Ramos (cell line): ENCODE data around the gene RNF4.
"Not testable (repeated sequence)": the region's sequence is repeated elsewhere in the genome, so short reads cannot be mapped to it uniquely, and the experiment has no call there.

Source experiments
- in situ Hi-C: fragments of 300-500 bp; cut with MboI; formaldehyde crosslinking; loops from one replicate; pipeline ENCODE4 v1.14.3; 2022; ENCODE audit warnings: low sequenced_read_pairs; ENCODE audit not compliant: unreplicated experiment

Gene RNF4

DNA sequence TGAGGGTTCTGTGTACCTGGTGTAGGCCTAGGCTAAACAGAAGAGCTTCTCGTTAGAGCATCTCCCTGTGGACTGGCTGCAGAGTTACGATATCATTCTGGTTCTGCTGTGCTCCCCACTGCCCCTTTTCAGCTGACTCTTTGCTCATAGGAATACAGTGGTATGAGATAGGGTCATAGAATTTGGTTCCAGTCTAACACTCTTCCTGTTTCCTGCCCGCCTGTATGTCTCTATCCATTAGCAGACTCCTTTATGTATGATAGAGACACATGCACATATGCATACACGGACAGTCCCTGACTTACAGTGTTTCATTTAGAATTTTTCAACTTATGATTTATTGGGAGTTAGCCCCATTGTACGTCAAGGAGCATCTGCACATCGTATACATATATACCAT, 15.3 kb downstream of the RNF4 start:
- in situ Hi-C loops, result no loop called here

DNA sequence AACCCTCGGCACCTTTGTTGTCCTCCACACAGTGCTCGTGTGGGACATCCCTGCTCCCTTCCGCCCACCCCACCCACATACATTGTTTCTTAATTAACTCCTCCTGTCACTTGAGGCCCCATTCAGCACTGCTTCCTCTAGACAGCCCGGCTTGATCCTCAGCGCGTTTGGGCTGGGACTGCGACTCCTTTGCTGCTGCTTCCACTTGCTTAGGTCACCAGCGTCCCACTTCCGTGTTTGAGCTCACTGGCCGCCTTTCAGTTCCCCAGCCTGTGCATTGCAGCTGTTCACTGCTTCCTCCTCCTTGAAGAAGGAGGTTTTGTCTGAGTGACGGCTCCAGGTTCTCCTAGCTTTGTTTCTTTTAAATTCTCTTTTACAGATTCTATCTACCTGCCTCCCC, 16.1 kb downstream of the RNF4 start:
- in situ Hi-C loops, result no loop called here

DNA sequence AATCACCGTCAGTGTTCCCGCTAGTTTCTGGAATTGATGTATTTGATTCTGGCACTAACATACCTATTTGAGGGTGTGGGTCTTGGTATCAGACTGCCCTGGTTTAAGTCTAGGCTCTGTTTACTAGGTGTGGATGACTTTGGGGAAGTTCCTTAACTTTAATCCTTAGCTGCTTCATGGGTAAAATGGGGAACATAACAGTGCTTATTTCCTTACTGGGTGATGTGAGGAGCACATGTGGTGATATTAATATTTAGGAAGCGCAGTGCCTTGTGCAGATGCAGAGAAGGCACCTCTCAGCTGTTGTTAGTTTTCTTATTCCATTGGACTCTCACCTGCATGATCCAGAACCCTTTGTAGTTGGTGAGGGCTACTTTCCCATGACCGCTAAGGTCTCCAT, 17.1 kb downstream of the RNF4 start:
- in situ Hi-C loops, result no loop called here

DNA sequence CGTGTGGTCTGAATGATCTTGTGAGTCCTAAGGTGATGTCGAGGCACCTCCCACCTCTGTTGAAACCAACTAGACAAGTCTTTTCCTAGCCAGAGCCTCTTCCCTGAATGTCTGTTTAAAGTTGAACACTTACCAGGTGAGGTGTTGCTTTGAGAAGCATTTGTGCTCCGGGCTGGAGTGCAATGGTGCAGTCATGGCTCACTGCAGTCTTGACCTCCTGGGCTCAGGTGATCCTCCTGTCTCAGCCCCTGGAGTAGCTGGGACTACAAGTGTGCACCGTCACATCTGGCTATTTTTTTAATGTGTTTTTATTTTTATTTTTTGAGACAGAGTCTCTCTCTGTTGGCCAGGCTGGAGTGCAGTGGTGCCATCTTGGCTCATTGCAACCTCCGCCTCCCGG, 18.1 kb downstream of the RNF4 start:
- in situ Hi-C loops, result no loop called here

DNA sequence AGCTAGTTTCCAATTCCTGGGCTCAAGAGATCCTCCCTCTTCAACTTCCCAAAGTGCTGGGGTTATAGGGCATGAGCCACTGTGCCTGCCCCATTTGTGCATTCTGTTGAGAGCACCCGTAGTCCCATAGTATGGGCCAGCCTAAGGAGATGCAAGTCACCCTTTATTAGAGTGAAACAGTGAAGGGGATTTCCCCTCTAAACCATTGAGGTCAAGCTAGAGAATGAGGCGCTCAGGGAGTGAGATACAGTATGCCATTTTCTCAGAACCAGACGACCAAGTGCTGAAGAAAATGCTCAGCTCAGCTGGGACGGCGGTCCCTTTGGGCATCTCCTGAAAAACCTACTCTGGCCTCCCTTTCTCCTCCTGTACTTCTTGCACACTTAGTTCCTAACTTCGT, 18.7 kb downstream of the RNF4 start:
- in situ Hi-C loops, result no loop called here

DNA sequence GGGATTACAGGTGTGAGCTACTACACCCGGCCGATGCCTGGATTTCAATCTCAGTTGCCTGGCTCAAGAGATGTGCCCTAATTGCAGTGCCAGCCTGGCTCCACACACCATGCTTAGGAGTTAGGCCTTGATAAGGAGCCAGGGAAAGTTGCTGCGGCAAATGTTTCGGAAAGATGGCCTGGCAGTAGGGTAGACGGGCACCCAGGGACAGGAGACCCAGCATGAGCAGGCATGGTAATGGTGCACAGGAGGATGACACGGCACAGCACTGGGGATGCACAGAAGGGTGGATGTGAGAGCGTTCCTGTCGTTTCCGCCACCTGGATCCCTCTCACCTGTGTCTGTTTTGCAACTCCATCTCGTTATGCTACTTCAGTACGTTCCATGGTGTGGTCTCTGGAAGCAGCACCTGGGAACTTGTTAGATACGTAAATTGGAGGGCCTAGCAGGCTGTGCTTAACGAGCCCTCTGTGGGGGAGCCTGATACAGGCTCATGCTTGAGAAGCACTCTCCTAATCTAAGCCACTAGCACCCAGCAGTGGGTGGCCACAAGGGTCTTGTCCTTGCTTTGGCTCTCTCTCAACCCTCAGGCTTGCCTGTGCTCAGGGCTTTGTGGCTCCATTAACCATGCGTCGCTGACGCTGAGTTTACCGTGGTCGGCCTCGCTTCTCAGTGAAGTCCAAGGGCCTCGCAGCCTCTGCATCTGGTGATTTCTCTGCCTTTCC, 20.3 kb downstream of the RNF4 start:
- in situ Hi-C loops, result no loop called here

DNA sequence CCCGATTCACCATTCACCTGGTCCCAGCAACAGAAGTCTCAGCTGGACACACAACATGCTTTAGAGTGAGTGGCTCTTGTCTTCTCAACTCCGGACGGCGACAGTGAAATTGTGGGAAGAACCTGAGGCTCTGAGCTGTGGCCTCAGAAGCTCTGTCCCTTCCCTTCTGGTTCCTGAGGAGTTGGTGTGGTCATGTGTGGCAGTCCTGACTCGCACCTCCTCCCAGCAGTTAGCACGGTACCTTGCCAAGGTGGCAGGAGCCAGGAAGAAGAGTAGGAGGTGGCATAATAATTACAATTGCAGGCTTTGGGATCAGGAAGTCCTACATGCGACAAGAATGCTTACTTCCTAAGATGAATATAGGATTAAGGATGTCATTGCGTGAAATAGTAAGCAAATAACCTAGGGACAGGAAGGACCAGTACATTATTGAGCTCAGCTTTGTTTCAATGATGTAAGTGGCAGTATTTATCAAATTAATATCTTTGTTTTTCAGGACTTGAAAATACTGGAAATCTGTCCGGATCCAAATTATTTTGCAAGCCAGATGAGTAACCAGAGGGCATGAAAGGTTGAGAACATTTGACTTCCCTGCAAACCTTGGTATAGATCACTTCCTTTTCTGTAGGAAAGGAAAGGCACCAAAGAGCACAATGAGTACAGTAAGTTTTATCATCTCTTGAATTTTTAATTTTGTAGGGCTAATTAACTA, 21.1 kb downstream of the RNF4 start:
- in situ Hi-C loops, result no loop called here

DNA sequence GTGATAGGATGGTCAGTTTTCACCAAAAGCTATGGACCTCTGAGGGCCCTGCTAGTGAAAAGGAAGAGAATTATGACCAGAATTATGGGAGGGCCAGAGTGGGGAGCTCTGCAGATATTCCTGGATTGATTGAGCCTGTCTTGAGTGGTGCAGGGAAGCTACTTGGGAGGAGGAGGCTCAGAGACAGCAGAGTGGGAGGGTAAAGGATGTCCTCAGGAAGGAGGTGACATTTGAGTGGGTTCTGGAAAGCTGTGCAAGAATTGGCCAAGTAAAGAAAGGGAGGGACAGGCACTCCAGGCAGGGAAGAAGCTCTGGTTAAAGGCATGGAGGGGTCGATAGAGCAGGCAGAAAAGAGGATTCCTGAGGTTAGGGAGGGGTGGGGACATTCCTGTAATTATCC, 24.1 kb downstream of the RNF4 start:
- in situ Hi-C loops, result no loop called here

DNA sequence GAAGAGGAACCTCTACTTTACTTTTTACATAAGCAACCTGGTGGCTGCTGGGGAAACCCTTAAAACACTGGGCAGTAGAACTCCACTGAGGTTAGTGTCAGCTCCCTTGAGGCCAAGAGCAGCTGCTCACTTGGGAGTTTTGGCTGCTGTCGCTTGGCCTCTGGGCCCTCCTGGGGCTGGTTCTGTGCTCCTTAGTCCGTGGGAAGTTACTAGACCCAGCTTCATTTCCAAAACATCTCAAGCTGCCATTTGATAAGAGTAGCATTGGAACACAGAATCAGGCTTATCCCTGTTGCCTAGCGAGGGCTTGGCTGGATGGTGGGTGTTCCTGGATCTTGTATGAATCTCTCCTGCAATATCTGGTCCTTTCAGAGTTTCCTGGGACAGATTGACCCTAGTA, 26.1 kb downstream of the RNF4 start:
- in situ Hi-C loops, result no loop called here

DNA sequence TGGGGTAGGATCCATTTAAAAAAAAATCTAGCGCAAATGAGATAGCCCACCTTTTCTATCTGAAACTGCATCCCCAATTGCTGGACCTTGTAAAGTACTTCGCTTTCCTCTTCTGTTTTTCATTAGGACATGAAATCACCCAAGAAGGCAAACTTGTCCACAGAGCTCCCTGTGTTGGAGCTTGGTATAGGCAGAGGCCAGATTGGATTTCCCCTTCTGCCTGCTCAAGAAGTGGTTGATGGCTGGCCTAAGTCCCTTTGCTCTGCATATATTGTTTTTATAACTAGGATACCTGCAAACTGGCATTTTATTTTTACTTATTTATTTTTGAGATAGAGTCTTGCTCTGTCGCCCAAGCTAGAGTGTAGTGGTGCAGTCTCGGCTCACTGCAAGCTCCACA, 28.4 kb downstream of the RNF4 start:
- in situ Hi-C loops, result no loop called here

DNA sequence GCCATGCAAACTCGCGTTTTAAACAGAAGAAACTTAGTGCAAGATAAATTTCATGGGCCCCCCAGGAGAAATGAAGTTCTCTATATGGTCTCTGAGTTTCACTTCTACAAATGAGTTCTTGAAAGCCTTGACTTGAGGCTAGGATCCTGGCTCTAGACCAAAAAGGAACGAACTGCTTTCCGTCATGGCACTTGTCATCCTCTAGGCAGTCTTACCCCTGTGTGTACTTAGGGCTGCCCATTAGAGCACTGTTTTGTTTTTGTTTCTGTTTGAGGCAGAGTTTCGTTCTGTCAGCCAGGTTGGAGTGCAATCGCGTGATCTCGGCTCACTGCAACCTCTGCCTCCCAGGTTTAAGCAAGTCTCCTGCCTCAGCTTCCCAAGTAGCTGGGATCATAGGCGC, 29.0 kb downstream of the RNF4 start:
- in situ Hi-C loops, result no loop called here

DNA sequence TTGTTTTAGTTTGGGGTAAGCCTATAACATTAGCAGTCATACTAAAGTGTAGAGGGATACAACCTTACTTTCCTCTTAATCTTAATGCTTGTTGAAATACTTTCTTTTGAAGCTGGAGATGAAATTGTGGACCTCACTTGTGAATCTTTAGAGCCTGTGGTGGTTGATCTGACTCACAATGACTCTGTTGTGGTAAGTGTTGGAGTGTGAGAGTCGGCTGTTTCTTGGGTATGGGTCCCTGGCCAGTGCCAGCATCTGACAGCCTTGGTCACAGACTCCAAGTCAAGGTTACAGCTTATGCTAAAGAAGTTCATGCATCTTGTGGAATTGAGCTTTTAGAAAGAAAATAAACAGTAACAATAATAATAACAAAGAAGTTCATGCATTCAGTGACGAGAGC, 31.6 kb downstream of the RNF4 start:
- in situ Hi-C loops, result no loop called here

DNA sequence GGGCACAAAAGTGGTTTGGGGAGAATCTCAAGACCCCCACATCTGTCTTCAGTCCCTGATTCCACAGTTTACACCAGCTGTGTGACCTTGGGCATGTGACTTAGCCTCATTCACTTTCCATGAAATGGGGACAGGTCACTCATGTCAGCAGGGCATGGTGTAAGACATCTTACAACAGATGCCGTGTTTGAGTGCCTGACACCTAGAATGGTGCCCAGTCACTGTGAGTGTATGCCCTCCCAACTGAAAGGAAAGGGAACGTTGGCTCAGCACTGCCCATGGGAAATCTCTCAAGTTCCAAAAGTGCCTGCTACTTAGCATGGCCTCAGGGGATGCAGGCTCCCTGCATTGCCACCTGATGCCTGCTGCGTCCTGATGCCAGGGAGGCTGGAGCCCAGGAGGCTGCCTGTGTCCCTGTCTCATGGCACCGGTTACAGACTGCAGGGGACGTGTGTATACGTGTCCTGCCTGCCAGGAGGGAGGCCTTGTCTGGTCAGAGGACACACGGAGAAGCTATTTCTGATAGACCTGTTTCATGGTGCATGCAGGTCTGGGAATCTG, 32.2 kb downstream of the RNF4 start:
- in situ Hi-C loops, result no loop called here

DNA sequence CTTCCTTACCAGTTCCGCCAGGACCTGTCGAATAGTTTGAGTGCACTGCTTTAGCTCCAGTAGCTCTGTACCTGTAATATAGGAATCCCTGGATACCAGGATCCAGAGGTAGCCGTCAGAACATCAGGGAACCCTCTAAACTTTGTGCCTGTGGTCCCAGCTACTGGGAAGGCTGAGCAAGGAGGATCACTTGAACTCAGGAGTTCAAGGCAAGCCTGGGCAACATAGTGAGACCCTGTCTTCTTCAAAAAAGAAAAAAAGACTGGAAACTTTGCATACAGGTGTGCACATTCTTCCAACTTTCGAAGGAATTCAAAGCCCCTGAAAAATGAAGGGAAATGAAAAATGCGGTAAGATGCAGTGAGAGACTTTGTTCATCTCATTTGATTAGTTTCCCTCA, 34.9 kb downstream of the RNF4 start:
- in situ Hi-C loops, result no loop called here

DNA sequence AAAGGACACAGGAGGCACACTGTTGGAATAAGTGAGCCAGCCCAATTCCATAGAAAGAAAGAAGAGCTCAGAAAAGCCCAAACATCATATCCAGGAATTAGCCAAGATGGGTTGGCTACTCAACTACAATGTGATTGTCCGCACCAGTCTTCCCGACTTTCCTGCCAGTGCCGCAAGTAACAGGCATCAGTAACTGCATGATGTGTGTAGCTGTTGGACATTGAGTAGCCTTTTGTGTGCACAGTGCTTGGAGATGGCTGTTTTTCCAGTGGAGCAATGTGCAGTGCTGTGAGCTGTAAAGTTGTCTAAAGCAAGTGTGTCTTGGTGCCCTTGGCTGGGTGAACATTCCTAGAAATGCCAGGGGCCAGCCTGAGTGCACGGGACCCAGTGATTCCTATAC, 38.4 kb downstream of the RNF4 start:
- in situ Hi-C loops, result no loop called here

DNA sequence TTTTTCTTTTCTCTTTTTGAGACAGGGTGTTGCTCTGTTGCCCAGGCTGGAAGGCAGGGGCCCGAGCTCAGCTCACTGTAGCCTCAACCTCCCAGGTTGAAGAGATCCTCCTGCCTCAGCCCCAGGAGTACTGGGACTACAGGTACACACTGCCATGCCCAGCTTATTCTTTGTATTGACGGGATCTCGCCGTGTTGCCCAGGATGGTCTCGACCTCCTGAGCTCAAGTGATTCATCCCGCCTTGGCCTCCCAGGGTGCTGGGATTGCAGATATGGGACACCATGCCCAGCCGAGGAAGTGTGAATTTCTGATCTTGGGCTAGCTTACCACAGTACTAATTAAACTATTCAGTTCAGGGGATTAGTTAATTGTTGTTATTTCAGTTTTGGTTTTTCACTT, 38.9 kb downstream of the RNF4 start:
- in situ Hi-C loops, result no loop called here

DNA sequence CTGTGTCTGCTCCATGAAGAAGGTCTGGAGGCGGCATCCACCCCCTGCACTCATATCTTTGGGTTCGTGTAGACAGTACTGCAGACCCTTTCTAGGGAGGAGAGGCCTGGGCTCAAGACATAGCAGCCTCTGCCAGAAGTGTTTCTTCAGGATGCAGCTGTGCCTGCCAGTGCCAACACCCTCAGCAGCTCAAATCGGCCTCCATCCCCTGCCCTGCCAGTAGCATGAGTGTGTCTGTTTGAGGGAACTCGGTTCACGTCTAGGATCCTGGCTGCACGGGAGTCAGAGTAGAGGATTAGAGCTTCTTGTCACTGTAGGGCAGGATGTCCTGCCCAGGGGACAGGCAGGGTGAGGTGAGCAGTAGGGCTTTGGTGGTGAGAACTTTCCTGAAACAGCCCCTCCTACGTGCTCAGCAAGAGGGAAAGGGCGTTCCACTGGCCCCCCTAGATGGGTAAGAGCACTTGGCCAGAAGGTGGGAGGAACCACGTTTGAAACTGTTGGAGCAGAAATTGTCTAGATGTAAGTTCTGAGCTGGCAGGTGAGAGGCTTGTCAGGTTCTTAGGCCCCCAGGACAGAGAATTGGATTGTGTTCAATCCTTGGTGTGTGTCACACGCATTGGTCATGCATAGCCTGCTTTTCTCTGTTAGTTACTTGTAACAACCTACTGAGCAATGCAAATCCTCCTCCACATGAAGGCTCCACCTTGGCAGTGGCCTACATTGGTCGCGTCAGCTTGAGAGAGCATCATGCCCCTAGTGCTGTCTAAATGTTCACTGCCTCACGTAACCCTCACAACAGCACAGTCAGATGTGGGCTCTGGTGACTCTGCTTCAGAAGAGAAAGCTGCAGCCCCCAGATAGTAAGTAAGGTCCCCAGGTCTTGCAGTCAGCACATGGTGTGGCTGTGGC, 41.7 kb downstream of the RNF4 start:
- in situ Hi-C loops, result no loop called here

DNA sequence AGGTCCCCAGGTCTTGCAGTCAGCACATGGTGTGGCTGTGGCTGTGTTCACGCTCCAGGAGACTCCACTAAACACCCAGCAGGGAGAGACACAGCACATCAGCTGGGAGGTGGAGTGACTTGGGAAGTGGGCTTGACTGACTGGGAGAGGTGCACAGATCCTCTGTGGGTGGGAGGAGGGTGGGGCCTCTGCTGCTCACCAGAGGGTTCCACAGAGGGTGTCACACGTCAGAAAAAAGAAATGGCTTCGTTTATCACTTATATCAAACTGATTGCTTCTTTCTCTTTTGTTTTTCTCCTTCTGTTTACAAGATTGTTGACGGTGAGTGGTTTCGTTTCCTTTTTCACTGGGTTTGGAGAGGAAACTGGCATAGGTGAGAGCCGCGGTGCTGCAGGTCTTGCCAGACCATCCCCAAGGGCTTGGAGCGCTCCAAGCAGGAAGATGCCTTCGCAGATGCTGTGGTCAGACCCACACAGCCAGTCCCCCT, 42.8 kb downstream of the RNF4 start:
- in situ Hi-C loops, result no loop called here

DNA sequence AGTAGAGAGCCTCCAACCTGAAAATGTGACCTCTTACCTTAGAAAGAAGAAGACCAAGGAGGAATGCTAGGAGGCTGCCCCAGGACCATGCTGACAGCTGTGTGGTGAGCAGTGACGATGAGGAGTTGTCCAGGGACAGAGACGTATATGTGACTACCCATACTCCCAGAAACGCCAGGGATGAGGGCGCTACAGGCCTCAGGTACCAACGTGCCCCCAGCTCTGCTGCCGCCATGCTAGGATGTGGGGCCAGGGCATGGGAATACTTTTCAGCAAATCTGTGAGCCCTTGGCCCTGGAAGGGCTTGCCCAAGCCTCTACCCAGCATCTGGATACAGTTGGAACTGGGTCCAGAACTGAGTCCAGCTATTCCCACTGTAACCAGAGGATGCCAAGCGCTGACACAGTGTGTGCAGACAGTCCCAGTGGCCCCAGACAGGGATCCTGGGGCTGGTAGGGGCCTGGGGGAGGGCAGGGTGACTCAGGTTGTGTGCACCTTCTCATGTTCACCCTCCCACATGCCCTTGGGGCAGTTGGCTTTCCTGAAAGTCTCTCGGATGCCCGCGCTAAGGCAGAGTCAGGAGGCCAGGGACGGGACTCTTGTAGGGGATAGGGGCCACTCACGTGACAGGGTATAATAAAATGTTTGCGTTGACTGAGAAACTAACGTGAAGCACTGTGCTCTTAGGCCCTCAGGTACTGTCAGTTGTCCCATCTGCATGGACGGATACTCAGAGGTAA, 43.7 kb downstream of the RNF4 start:
- in situ Hi-C loops, result no loop called here

DNA sequence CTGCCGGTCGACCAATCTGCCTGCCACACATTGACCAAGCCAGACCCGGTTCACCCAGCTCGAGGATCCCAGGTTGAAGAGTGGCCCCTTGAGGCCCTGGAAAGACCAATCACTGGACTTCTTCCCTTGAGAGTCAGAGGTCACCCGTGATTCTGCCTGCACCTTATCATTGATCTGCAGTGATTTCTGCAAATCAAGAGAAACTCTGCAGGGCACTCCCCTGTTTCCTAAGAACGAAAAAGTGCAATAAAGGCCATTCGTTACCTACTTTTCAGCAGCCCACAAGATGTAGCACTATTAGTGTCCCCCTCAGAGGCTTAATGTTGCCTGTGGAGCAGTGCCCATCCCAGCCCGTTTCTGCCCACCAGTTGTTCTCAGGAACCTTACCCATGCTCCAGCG, 45.3 kb downstream of the RNF4 start:
- in situ Hi-C loops, result not testable (repeated sequence)
